CD4-positive, alpha-beta T cell treated with Interleukin-1 beta for 1 hour (primary cell): ENCODE data around the gene CYP2J2.
"Not testable (repeated sequence)": the region's sequence is repeated elsewhere in the genome, so short reads cannot be mapped to it uniquely, and the experiment has no call there.

Source experiments
- DNase-seq, 2 donors: peaks; one replicate each; pipeline ENCODE4 v3.0.0-alpha.2; 2020 to 2022

CYP2J2 gene

DNA sequence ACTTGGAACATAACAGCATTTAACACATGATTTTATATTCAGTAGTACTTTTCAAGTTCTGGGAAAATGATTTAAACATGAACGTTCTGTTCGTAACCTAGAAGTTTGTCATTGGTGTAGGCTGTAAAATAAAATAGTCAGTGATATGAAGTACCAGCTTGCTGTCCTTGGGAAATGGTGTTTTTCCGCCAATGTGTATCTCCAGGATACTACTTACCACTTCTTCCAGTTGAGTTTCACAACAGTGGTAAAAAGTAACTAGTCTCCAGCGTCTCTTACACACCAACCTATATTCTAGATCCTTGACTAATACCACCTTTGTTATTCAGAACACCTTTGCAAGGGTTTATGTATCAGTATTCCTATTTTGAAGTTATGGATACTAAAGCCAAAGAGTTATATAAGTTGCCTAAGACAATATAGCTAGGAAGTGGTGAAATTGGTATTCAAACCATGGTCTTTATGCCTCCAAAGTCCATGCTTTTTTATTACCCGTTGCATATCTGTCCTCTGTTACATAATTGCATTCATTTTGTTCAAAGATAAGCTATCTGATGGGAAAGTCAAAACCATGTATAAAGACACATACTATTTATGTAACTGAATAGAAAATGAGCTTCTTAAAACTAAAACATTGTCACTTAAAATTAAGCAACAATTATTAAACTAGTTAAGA is 68.8 kb downstream of the CYP2J2 start:
- DNase-seq = no peak

DNA sequence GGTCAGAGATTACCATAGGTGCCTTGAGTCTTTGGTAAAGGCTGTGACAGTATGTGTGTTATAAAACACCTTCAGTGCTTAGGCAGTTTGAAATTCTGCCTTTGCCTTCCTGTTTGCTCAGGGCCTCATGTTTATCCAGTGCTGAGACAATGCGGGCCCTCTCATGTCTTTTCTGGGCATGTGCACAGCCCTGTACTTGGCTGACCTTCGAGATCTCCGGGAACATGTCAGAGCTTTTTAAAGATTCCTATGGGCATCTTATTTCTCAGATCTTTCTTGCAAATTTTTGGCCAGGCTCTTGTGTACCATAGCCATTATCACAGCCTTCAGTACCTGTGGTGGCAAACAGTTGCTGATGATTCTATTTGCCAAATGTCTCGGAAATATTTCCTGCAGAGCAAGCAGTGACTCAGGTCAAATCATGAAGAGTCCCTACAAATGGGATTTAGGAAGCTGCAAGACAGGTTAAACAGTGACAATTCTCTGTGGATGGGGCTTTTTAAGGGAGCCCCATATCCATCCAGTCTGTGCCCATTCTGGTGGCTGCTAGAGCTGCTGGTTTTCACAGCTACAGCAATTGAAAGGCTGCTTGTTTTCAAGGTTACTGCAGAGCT is 69.7 kb downstream of the CYP2J2 start:
- no peak for DNase-seq

DNA sequence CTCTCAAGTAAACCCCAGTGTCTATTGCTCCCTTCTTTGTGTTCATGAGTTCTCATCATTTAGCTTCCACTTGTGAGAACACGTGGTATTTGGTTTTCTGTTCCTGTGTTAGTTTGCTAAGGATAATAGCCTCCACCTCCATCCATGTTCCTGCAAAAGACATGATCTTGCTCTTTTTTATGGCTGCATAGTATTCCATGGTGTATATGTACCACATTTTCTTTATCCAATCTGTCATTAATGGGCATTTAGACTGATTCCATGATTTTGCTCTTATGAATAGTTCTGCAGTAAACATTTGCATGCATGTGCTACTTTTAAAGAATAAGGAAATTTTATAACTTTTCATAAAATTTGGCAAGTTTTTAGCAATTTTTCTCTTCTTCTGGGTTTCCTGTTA is 71.3 kb downstream of the CYP2J2 start:
- DNase-seq = not testable (repeated sequence)

DNA sequence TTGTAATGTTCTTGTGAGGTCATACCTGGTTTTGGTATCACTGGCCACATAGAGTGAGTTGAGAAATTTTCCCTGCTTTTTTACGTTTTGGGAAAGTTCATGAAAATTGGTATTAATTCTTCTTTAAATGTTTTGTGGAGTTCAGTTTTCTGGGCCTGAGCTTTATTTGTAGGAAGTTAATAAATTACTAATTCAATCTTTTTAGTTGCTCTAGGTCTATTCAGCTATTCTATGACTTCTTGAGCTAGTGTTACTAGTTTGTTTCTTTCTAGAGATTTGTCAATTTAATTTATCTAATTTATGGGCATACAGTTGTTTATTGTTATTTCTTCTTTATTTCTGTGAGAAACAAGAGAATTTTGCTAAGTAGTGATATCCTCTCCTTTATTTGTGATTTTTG is 74.5 kb downstream of the CYP2J2 start:
- DNase-seq = no peak

DNA sequence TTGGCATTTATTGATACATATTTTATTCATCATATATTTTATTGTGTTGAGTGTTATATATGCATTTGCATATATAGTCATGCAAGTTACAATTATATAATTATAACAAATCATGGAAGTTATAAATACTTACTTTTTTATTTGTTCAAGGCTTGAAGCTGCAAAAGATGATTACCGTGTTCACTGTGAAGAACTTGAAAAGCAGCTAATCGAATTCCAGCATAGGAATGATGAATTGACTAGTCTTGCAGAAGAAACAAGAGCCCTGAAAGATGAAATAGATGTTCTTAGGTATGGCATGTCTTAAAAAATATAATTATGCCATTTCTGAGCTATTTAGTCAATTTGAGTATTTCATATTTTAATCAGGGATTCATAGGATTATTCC is 79.7 kb downstream of the CYP2J2 start:
- DNase-seq = no peak

DNA sequence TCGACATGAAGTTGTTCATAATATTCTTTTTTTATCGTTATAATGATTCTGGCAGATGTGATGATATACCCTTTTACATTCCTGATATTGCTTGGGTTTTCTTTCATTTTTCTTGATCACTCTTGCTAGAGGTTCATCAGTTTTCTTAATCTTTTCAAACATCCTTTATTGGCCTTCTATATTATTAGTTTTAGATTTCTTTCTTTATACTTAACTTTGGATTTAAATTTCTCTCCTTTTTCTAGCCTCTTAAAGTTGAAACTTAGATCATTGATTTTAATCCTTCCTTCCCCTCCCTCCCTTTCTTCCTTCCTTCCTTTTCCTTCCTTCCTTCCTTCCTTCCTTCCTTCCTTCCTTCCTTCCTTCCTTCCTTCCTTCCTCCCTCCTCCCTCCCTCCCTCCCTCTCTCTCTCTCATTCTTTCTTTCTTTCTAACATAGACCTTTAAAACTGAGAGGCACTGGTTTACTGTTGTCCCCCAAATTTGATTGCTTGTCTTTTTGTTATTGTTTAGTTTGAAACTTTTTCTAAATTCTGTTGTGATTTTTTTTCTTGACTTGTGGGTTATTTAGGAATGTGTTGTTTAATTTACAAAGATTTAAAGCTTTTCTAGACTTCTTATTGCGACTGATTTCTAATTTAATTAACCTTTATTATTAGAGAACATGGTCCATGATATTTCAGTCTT is 80.2 kb downstream of the CYP2J2 start:
- no peak for DNase-seq

DNA sequence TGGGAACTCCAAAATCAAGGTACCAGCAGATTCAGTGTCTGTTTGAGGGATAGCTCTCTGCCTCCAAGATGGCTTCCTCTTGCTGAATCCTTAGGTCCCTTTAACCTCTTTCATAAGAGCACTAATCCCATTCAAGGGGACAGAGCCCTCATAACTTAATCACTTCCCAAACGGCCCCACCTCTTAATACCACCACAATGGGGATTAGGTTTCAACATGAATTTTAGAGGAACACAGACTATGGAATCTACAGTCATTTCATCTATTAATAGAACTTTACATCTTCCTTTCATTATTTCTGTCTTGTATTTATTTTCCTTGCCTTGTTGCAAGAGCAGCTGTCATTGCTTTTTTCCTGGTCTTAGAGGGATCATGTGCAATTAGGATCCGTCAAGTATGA is 81.5 kb downstream of the CYP2J2 start:
- DNase-seq = no peak
